ENCODE data around the gene ICE1.
"Not testable (repeated sequence)": the region's sequence is repeated elsewhere in the genome, so short reads cannot be mapped to it uniquely, and the experiment has no call there.

The ICE1 gene

DNA sequence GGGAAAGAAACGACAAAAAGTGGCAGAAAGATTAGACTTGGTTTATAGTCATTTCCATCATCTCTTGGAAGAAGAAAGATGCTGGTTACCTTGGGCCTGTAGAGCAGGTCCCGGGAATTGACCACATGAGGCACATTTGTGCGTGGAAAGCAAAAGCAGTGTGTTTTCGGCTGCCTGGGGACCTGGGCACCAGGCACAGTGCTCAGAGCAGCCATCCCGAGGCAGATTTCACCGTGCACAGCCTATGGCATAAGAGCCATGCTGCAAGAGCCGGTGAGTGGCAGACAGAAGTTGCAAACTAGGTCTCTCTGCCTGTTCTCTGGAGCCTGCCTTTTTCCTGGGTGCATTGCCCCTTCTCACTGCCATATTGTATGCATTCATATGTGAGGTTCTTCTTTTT is 77.0 kb downstream of the ICE1 start:
- no peak for DNase-seq (ENCODE audit: low read depth)
- TF ChIP-seq CTCF (conservative IDR thresholded peaks at IDR 0.05; ENCODE audit: low read depth, low read length): no peak
- H3K4me3 ChIP-seq (ENCODE audit: low read length): no peak overlapping the region

GRCh38 chr5:5504325-5504724 is 81.8 kb downstream of the ICE1 start:
- H3K4me3 ChIP-seq (ENCODE audit: low read length): no peak overlapping the region
- no peak for DNase-seq (ENCODE audit: low read depth)
- TF ChIP-seq CTCF (conservative IDR thresholded peaks at IDR 0.05; ENCODE audit: low read depth, low read length): no peak

DNA sequence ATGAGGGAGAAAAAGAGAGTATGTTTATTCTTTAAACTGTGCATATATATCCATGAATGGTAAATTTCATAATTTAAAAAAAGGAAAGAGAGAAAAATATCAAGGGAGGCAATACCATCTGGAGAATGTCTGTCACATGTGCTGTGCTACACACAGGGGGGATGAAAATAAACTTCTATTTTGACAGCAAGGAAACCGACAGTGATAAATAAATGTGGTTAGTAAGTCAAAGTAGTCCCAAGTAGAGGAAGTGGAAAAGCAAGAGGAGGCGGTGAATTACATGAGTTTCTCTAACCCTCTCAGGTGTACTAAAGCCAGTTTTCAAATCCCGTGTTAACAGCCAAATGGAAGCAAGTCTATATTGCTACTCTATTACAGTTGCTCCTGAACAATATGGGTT is 83.3 kb downstream of the ICE1 start:
- no peak for TF ChIP-seq CTCF (conservative IDR thresholded peaks at IDR 0.05; ENCODE audit: low read depth, low read length)
- no peak for DNase-seq (ENCODE audit: low read depth)
- no peak overlapping the region for H3K4me3 ChIP-seq (ENCODE audit: low read length)

DNA sequence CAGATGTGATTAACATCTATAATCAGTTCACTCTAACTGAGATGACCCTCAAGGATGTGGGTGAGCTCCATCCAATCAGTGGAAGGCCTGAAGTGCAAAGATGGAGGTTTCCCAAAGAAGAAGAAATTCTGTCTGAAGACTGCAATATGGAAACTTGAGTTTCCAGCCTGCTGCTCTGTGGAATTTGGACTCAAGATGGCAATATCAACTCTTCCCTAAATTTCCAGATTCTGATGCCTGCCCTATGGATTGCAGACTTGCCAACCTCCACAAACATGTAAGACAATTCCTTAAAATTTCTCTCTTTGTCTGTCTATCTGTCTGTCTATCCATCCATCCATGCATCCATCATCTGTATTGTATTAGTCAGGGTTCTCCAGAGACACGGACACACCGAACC is 85.9 kb downstream of the ICE1 start:
- no peak for DNase-seq (ENCODE audit: low read depth)
- no peak for TF ChIP-seq CTCF (conservative IDR thresholded peaks at IDR 0.05; ENCODE audit: low read depth, low read length)
- no peak overlapping the region for H3K4me3 ChIP-seq (ENCODE audit: low read length)

- H3K4me3 ChIP-seq (ENCODE audit: low read length): no peak overlapping the region
- no peak for TF ChIP-seq CTCF (conservative IDR thresholded peaks at IDR 0.05; ENCODE audit: low read depth, low read length)
- DNase-seq (ENCODE audit: low read depth): no peak
These were observed 89.5 kb downstream of the ICE1 start for GRCh38 chr5:5511904-5512416.

DNA sequence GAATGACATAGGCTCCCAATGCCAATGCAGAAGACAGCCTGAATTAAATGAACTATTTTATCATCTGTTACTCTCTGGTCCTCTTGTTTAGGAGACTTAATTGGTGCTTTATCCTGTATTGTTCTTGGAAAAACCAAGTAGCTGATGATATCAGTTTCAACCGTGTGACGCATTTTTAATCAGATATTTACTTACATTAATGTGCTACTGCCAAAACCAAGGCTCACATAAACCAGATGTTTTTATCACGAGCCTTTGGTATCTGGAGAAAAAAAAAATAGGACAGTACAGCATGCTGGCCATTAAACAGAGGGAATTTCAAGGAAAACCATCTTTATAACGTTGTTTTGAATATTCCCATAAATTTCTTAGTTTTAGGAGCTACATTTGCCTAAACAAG is 90.1 kb downstream of the ICE1 start:
- H3K4me3 ChIP-seq (ENCODE audit: low read length): no peak overlapping the region
- no peak for TF ChIP-seq CTCF (conservative IDR thresholded peaks at IDR 0.05; ENCODE audit: low read depth, low read length)
- DNase-seq (ENCODE audit: low read depth): no peak

DNA sequence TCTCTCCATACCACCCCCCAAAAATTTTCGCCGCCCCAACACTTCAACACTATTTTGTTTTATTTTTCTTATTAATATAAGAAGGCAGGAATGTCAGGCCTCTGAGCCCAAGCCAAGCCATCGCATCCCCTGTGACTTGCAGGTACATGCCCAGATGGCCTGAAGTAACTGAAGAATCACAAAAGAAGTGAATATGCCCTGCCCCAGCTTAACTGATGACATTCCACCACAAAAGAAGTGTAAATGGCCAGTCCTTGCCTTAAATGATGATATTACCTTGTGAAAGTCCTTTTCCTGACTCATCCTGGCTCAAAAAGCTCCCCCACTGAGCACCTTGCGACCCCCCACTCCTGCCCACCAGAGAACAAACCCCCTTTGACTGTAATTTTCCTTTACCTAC is 98.1 kb downstream of the ICE1 start:
- not testable (repeated sequence) for DNase-seq (ENCODE audit: low read depth); H3K4me3 ChIP-seq (ENCODE audit: low read length)

GRCh38 chr5:5521029-5521428 is 98.6 kb downstream of the ICE1 start:
- no peak overlapping the region for H3K4me3 ChIP-seq (ENCODE audit: low read length)
- DNase-seq (ENCODE audit: low read depth): no peak
- TF ChIP-seq CTCF (conservative IDR thresholded peaks at IDR 0.05; ENCODE audit: low read depth, low read length): no peak

Data from retinal pigment epithelial cell (primary cell).